Left lung (tissue), 10 donors: ENCODE measurements around the gene PRKCE. TPM values are rescaled to one million over a fixed set of nuclear protein-coding genes. Genes with fewer than 3 reads are reported as not detected.

ENCODE experiments used
- ATAC-seq: fragments of 200-7000 bp; cut with Tn5 transposase; one replicate; pipeline ENCODE4 v1.9.1; 2020; ENCODE audit warnings: moderate library complexity
- DNase-seq, 4 donors: peaks; one replicate each; pipeline ENCODE4 v3.0.0-alpha.2; 2013 to 2020
- H3K27ac ChIP-seq, 2 donors: fragments of 200-600 bp; sonication (generic) in 1 of 2; one replicate each; pipeline versions ENCODE4 v1.5.0 to v1.8.0; 2020 to 2021
- H3K27me3 ChIP-seq, 2 donors: fragments of 200-600 bp; sonication (generic) in 1 of 2; one replicate each; pipeline versions ENCODE4 v1.5.0 to v1.8.0; 2020 to 2021
- H3K36me3 ChIP-seq, 2 donors: fragments of 200-600 bp; sonication (generic) in 1 of 2; one replicate each; pipeline versions ENCODE4 v1.5.0 to v1.8.0; 2020 to 2021
- H3K4me1 ChIP-seq, 2 donors: fragments of 200-600 bp; one replicate each; pipeline ENCODE4 v1.8.0; 2021
- H3K4me3 ChIP-seq, 2 donors: fragments of 200-600 bp; sonication (generic) in 1 of 2; one replicate each; pipeline versions ENCODE4 v1.5.0 to v1.8.0; 2020 to 2021; ENCODE audit warnings: mild to moderate bottlenecking in 1 of 2
- H3K9me3 ChIP-seq, 2 donors: fragments of 200-600 bp; sonication (generic) in 1 of 2; one replicate each; pipeline versions ENCODE4 v1.5.0 to v1.8.0; 2020 to 2021
- intact Hi-C, 2 donors: fragments of 100-400 bp; cut with DNase I; formaldehyde crosslinking; loops; one replicate each; pipeline versions ENCODE4 v1.11.2 to v1.14.2; 2022
- polyA plus RNA-seq, 6 donors: library from polyadenylated mRNA; unstranded; fragments of 120-200 nt; gene quantifications; one replicate each; pipeline ENCODE4 v1.2.1, GENCODE V29; 2013; ENCODE audit not compliant: insufficient read length in 6 of 6
- total RNA-seq, 2 donors: library from RNA; stranded (reverse); fragmentation: NEBNext Ultra II Directional; extraction: Animal tissue kit (Norgen Biotek cat#: 25700); gene quantifications; one replicate each; pipeline ENCODE4 v1.2.1, GENCODE V29; 2021
- TF ChIP-seq, protein P1 (sequence below), 2 donors: fragments of 200-600 bp; sonication (generic) in 1 of 2; IDR thresholded peaks; one replicate each; pipeline versions ENCODE4 v1.5.0 to v1.8.0; 2021; ENCODE audit warnings: antibody characterized with exemption in 2 of 2
- donor health status: DM: no; HTN: yes; CAD: no.
- donor health status: DM: no; HTN: no; CAD: no.

Gene PRKCE
- total and polyA plus RNA-seq, 8 donors, result 12.0 to 56.9 (median 14.7) TPM

- H3K4me1 ChIP-seq, result peaks cover 0 to 7% of the 10 kb centered on the region in 2 donors
Observed at GRCh38 chr2:46039543-46040303, 388.2 kb downstream of the PRKCE start.

DNA sequence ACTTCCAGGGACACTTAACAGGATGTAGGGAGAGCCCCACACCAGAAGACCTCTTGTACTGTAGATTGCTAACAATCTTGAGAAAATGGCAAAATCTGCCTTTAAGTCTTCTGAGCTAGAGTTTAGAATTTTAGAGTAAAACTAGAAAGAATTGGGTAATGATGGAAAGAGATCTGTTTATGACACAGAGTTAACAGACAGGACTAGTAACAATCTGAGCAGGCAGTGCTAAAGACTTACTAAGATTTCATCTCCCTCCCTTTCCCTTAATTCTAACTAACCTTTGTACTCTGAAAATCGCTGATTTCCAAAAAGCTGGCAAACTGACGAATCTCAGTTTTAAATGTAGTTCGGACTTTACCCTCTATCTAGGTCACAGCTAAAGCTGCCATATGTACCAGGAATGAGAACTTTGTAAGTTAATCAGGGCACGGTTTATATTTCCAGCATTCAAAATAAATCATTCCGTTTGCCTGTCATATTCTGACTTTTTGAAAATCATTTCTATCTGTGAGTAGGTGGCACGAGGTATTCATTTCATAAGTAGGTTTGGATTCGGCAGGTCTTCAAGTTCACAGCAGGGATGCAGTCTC is 389.2 kb downstream of the PRKCE start:
- Histone ChIP-seq H3K36me3 (no peaks in the 10 kb centered on the region), H3K4me3 (no peak overlapping the region), H3K9me3 (no peaks in the 10 kb centered on the region), H3K27ac (peak overlapping the region in 1 of 2 donors; percentile 58), H3K4me1 (peaks cover 0 to 7% of the 10 kb centered on the region in 2 donors), H3K27me3 (no peaks in the 10 kb centered on the region)
- ATAC-seq (no peak), DNase-seq (no peak)
- TF ChIP-seq, protein P1, sequence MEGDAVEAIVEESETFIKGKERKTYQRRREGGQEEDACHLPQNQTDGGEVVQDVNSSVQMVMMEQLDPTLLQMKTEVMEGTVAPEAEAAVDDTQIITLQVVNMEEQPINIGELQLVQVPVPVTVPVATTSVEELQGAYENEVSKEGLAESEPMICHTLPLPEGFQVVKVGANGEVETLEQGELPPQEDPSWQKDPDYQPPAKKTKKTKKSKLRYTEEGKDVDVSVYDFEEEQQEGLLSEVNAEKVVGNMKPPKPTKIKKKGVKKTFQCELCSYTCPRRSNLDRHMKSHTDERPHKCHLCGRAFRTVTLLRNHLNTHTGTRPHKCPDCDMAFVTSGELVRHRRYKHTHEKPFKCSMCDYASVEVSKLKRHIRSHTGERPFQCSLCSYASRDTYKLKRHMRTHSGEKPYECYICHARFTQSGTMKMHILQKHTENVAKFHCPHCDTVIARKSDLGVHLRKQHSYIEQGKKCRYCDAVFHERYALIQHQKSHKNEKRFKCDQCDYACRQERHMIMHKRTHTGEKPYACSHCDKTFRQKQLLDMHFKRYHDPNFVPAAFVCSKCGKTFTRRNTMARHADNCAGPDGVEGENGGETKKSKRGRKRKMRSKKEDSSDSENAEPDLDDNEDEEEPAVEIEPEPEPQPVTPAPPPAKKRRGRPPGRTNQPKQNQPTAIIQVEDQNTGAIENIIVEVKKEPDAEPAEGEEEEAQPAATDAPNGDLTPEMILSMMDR (IDR thresholded peaks at IDR 0.05), result no peak
- intact Hi-C loops, result no loop called here

More at GRCh38 chr2:46039543-46040303, 388.2 kb downstream of the PRKCE start:
- Histone ChIP-seq H3K27ac (peak overlapping the region; percentile 41 to 58), H3K9me3 (no peaks in the 10 kb centered on the region), H3K4me3 (no peak overlapping the region), H3K36me3 (no peaks in the 10 kb centered on the region), H3K27me3 (no peaks in the 10 kb centered on the region)
- DNase-seq (no peak), ATAC-seq (no peak)
- intact Hi-C loops, result no loop called here
- TF ChIP-seq, protein P1 (IDR thresholded peaks at IDR 0.05), result no peak

GRCh38 chr2:46041434-46041833 is 390.0 kb downstream of the PRKCE start:
- no peaks in the 10 kb centered on the region for H3K36me3 ChIP-seq
- peaks cover 0 to 7% of the 10 kb centered on the region in 2 donors for H3K4me1 ChIP-seq
- TF ChIP-seq, protein P1 (IDR thresholded peaks at IDR 0.05), result no peak
- H3K9me3 ChIP-seq, result no peaks in the 10 kb centered on the region
- DNase-seq (no peak), ATAC-seq (no peak)
- intact Hi-C loops, result no loop called here
- no peaks in the 10 kb centered on the region for H3K27me3 ChIP-seq
- no peak overlapping the region for H3K27ac ChIP-seq
- H3K4me3 ChIP-seq, result no peak overlapping the region

DNA sequence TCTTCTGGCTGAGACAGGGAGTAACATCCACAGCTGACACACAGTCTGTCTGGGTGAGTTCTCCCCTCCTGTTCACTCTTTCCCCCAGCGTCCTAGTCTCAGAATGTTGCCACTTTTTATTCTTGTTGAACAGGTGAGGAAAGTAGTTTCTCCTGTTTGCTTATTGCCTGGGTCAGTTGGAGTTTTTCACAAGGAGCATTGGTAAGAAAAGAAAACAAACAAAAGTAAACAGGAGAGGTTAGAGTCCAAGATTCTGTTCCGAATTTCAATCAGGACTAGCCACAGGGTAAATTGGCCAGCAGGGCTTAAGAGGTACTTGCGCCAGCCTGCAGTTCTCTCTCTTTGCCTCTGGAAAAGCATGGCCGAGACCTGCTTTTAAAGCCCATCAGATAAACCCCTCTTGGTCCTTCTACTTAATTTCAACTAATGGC is 390.7 kb downstream of the PRKCE start:
- intact Hi-C loops, result no loop called here
- Histone ChIP-seq H3K27ac (peak overlapping the region in 1 of 2 donors; percentile 20), H3K9me3 (no peaks in the 10 kb centered on the region), H3K4me3 (no peak overlapping the region), H3K4me1 (peaks cover 0 to 7% of the 10 kb centered on the region in 2 donors), H3K36me3 (no peaks in the 10 kb centered on the region), H3K27me3 (no peaks in the 10 kb centered on the region)
- TF ChIP-seq, protein P1 (IDR thresholded peaks at IDR 0.05), result no peak
- ATAC-seq (peak; percentile 57), DNase-seq (no peak)

DNA sequence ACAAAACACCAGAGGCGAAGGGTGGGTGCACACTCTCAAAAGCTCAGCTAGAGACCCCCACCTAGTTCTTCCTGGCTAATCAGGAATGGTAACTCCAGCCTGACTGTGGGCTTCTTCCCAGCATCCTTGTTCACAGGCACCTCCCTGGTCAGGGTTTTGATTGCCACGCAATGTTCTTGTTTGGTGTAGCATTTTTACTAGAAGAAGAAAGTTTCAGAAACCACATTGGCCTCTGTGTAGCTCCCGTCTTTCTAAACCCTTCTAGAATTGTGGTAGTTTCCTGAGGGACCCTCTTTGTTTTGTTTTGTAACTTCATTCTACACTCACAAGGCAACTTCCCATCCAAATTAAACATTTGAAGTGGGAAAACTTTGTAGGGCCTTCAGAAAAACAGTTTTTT is 391.2 kb downstream of the PRKCE start:
- no peaks in the 10 kb centered on the region for H3K36me3 ChIP-seq
- no peaks in the 10 kb centered on the region for H3K27me3 ChIP-seq
- H3K4me3 ChIP-seq, result no peak overlapping the region
- ATAC-seq (no peak), DNase-seq (no peak)
- no peaks in the 10 kb centered on the region for H3K9me3 ChIP-seq
- H3K4me1 ChIP-seq, result peaks cover 0 to 7% of the 10 kb centered on the region in 2 donors
- intact Hi-C loops, result no loop called here
- TF ChIP-seq, protein P1 (IDR thresholded peaks at IDR 0.05), result no peak
- peak overlapping the region in 1 of 2 donors; percentile 20 for H3K27ac ChIP-seq
